LoVo (cell line): Measurements from ENCODE around the gene USP37.
"Not testable (repeated sequence)": the region's sequence is repeated elsewhere in the genome, so short reads cannot be mapped to it uniquely, and the experiment has no call there.

Experiments used
- DNase-seq: peaks from one replicate; pipeline ENCODE4 v3.0.0-alpha.2; 2016; ENCODE audit warnings: low spot score

USP37 gene

DNA sequence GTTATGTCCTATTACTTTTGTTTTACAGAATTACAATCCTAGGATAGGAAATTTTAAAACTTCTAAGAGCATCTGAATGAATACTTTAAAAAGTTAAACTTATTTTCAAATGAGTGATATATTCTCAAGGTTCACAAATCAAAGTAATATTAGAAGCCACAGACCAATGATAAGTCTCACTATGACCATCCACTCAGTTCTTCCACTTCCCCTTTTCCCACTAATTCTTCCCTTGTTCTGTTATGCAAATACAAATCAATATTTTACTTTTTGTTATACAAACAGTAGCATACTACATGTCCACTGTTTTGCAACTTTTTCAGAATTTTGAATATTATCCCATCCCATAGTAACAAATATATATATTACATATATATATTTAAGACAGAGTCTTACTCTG lies 20.2 kb downstream of the USP37 start:
- DNase-seq = no peak

DNA sequence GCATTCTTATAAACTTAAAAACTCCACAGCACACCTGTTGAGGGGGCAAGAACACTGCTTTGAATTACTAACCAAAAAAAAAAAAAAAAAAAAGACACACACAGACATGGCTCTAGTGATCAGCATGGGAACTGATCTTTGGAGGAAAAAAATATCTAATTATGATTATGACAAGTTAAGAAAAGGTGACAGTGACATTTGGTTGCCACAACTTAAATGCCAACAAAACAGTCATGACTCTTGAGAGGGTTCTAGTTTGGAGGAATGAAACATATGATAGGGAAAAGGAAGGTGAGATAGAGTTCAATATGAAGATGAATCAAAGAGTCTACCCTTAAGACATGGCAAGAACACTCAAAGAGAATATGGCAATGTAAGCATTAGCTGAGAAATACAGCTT lies 20.6 kb downstream of the USP37 start:
- DNase-seq = no peak

DNA sequence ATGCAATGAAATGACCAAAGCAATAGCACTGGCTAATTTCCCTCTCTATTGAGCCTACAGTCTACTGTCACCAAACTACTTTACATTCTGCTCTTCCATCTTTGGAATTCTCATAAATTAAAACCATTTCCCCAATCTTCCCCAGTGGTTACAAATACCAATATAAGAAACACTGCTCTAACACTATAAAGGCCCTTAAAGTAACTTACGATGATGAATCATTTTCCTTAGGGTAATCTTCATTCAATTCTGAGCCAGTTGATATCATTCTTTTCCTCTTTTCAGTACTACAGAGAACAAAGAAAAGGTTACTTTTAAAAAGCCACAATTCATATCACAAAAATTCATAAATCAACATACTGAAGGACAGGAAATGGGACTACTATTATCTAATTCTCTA lies 22.1 kb downstream of the USP37 start:
- DNase-seq = no peak

DNA sequence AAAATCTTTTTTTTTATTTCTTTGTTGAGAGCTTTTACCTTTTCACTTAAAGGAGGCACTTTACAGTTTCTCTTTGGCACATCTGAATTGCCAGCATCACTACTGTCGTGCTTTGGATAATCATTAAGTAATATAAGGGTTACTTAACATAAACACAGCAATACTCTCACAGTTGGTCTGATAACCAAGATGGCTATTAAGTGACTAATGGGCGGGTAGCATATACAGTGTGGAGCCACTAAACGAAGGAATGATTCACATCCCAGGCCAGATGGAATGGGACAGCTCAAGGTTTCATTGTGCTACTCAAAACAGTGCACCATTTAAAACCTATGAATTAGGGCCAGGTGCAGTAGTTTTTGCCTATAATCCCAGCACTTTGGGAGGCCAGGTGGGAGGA lies 28.1 kb downstream of the USP37 start:
- DNase-seq = no peak

DNA sequence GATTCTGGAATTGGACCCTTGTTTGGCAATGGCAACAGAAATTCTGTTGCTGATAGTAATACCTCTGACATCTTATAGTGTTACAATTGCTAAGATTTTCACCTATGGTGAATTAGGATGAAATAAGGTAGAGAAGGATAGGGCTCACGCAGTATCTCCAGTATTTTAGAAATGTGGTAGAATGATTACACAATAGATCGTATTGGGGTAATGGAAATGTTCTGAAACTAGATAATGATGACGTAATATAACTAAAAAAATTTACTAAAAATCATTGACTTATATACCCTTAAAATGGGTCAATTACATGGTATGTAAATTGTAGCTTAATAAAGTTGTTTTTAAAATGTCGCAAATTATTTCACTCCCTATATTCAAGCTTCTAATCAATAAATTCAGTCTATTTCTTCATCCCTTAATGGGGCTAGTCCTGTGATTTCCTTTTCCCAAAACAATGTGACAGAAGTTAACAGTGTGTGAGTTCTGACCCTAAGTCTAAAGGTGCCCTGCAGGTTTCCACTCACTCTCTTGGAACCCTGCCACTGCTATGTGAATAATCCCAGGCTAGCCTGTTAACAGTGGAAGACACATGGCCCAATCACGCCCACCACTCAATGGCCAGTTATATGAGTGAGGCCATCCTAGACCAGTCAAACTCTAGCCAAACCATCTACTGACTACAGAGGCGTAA lies 31.2 kb downstream of the USP37 start:
- no peak for DNase-seq

DNA sequence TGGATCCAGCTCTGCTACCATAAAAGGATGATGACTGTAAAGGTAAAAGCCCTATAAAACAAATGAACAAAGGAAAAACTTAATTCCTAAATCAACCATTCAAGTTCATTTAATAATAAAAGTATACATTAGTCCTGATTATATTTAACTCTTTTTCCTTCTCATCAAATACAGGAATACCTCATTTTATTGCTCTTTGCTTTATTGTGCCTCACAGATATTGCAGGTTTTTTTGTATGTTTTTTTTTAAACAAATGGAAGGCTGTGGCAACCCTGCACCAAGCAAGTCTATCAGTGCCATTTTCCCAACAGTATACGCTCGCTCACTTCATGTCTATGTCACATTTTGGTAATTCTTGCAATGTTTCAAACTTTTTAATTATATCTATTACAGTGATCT lies 38.2 kb downstream of the USP37 start:
- DNase-seq = no peak

DNA sequence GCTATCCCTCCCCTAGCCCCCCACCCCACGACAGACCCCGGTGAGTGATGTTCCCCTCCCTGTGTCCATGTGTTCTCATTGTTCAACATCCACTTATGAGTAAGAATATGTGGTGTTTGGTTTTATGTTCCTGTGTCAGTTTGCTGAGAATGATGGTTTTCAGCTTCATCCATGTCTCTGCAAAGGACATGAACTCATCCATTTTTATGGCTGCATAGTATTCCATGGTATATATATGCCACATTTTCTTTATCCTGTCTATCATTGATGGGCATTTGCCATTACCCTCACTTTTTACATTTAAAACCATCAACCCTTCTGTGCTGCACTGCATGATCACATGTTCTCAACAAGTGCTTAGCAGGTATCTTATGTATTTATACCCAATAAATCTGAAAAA lies 39.7 kb downstream of the USP37 start:
- DNase-seq = not testable (repeated sequence)

DNA sequence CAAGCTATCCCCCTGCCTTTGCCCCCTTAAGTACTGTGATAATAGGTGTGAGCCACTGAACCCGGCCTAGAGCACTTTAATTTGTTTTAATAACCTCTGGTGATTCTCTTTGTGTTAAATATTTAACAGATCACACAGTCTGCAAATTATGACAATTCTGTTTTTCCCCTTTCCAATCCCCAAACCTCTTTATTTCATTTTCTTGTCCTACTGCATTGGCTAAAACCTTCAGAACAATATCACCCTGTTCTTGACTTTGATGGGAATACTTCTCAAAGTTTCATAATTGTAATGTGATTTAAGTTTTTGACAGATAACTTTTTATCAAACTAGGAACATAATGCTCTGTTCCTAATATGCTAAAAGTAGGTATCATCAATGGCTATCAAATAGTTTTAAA lies 44.5 kb downstream of the USP37 start:
- no peak for DNase-seq

DNA sequence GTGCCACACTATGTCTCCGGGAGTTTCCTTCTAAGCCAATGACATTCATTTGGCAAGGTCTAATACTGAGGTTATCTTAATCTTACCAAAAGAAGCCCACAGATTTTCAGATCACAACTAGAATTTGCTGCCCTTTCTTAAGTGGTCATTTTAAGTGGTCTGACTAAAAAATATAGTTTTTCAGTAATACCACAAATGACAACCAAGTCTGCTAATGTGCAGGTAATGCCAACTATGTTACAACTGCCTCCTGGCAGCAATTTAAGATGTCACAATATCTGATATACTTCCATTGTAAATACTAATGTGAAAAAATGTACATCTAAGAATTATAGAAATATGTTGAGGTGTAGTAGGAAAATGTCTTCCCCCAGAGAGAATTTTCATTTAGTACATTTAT lies 49.3 kb downstream of the USP37 start:
- no peak for DNase-seq

DNA sequence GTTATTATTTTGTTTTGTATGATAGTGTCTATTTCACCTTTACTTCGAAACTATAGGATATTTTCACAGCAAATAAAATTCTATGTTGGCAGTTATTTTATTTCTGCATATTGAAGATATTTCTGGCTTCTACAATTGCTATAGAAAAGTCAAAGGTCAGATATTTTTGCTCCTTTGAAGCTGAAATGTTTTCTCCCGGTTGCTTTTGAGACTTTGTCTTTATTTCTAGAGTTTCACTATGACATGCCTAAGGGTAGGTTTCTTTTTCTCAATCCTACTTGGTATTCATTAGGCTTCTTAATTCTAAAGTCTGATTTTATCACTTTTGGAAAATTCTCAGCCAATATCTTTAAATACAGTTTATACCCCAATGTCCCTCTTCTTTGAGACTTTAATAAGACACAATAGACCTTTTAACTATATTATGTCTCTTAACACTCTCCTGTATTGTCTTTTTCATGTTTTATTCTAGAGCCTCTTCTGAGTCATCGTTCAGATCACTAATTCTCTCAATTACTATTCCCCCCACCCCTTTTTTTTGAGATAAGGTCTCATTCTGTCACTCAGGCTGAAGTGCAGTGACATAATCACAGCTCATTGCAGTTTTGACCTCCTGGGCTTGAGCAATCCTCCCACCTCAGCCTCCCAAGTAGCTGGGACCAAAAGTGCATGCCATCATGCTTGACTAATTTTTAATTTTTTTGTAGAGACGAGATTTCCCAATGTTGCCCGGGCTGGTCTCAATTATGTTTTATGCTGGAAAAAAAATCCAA lies 50.5 kb downstream of the USP37 start:
- DNase-seq = no peak

DNA sequence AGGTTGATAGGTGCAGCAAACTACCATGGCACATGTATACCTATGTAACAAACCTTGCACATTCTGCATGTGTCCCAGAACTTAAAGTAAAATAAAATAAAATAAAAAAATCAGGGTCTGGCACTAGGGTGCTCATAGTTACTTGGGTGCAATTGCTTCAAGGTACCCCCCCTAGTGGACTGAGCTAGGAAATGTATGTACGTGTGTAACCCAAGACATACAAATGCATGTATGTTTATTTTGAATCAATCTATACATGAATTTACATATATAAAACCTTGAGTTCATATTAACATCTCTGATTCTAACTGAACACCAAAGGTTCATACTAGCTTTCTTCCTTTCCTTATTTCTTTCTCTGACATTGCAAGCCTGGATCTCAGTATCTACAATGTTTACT lies 51.5 kb downstream of the USP37 start:
- DNase-seq = no peak

DNA sequence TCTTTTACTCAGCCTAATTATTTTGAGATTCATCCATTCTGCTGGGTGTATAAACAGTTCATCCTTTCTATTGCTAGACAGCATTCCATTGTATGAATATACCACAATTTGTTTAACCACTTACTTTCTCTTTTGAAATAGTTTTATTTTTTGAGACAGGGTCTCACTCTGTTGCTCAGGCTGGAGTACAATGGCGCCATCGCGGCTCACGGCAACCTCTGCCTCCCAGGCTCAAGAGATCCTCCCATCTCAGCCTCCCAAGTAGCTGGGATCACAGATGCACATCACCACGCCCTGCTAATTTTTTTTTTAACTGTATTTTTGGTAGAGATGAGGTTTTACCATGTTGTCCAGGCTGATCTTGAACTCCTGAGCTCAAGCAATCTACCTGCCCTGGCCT lies 54.5 kb downstream of the USP37 start:
- DNase-seq = no peak

DNA sequence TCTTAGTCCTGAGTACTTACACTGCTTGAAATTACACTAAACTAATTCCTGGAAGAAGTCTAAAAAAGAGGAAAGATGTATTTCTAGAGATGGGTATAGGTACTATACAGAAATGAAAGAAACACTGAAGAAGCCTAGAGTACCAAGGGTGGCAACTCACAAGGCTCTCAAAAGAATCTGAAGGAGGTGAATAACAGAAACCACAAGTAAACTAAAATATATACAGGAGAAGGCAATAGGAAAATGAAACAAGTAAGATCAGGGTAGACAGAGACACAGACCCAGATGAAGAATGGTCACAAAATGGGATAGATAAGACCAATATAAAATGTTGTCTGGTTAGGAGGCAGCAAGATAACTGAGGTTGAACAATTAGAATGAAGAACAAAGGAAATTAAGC lies 59.9 kb downstream of the USP37 start:
- no peak for DNase-seq

DNA sequence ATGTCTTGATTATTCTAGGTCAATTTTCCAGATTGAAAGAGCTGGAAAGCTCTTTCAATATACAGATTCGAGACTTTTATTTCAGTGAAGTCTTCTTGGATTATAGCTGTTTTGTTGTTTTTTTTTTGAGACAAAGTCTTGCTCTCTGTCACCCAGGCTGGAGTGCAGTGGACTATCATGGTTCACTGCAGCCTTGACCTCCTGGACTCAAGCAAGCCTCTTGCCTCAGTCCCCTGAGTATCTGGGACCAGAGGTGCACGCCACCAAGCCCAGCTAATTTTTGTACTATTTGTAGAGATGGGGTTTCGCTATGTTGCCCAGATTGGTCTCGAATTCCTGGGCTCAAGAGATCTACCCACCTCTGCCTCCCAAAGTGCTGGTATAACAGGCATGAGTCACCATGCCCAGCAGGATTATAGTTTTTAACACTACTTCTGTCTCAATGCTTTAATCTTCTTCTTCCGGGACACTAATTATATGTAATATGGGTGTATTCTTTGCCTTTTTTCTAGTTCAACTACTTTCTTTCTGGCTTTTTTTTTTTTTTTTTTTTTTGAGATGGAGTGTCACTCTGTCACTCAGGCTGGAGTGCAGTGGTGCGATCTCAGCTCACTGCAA lies 62.3 kb downstream of the USP37 start:
- no peak for DNase-seq

DNA sequence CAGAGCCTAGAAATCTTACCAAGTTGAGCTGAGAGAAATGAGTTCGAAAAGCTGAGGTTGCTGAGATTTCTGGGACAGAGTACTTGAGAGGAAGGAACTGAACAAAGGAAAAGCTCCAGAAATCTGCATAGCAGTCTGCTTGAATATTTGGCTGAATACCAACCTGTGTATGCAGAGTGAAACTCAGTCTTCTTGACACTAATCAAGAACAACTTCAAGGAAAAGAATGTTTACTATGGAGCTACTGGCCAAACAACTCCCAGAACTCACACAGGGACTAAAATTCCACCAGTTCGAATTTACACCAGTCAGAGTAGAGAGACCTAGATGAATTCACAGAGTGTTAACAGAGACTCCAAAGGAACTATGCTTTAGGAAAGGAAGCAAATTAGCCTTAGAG lies 66.5 kb downstream of the USP37 start:
- no peak for DNase-seq

DNA sequence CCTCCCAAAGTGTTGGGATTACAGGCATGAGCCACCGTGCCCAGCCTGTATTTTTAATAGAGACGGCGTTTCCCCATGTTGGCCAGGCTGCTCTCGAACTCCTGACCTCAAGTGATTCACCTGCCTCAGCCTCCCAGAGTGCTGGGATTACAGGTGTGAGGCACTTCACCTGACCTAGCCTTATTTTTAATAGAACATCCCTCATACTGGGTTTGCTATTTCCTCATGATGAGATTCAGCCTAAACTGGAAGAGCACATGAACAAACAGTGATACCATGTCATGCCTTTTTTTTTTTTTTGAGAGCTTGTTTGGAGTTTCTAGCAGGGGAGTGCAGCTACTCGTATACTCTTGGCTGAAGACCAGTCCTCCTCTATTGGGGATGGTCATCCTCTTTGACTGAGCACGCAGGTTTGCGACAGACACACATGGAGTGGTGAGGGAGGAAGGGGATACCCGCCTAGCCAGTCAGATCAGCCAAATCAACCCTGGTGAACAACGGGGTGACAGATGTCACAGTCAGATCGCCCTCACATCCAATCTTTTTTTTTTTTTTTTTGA lies 67.6 kb downstream of the USP37 start:
- no peak for DNase-seq

DNA sequence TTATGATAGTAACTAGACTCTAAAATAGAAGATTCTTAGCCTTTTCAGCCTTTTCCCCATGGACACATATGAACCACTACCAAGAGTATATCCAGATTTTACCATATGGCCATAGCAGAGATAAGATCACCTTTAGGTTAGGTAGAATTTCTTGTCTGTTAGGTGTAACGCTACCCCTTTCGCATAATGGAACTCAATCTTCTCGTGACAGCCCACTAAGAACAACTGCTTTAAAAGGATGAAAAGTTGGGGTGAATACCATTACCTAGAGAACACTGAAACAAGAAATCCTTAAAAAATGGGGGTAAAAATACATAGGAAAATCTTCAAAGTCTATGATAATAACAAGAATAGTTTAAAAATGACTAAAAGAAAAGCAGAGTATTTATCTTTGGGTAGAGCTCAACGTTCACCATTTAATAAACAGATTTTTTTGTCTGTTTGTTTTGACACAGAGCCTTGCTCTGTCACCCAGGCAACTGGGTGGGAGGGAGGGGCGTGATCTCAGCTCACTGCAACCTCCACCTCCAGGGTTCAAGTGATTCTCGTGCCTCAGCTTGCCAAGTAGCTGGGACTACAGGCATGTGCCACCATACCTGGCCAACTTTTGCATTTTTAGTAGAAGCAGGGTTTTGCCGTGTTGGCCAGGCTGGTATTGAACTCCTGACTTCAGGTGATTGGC lies 82.0 kb downstream of the USP37 start:
- DNase-seq = no peak

DNA sequence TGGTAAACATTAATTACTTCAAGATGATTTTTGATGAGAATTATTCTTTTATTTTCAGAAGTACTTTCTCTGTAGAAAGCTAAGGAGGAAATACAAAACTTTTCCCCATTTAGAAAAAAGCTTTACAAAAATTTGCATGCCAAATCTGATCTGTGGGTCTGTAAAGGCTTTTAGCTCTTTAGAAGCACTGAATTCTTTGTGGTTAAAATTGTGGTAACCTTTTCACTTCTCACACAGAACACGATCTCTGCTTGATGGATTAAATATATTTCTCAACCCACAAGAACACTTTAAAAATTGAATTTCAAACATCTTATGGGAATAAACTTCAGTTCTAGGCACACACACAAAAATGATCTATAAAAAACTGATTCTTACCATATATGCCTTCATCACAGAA lies 85.5 kb downstream of the USP37 start:
- DNase-seq = no peak

DNA sequence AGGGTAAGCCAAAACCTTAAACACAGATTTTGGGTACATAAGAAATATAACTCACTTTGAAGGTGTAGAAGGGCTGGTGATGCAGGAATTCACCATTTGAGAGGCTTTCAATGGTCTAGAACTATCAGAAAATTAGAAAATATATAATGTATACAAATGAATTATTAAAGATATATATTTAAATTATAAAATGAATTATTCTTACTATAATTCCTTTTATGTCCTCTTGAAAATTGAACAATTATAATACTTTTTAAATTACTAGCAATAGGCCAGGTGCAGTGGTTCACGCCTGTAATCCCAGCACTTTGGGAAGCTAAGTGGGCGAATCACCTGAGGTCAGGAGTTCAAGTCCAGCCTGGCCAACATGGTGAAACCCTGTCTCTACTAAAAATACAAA lies 88.6 kb downstream of the USP37 start:
- DNase-seq = no peak

DNA sequence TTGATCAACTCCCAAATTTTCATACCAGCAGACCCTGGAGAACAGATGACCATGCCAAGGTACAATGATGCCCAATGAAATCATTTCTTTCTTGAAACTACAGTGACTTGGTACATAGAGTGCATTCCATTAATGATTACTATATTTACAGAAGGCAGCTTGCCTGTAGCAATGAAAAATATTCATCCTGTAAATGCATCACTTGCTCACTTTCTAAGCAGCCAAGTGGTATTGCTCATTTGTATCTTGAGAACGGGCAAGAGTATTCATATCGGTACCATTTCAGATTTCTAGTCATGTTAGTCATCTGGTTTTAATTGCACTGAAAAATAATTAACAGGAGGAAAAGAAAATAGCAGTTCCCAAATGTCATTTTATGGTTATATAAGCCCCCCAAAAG lies 89.6 kb downstream of the USP37 start:
- no peak for DNase-seq

DNA sequence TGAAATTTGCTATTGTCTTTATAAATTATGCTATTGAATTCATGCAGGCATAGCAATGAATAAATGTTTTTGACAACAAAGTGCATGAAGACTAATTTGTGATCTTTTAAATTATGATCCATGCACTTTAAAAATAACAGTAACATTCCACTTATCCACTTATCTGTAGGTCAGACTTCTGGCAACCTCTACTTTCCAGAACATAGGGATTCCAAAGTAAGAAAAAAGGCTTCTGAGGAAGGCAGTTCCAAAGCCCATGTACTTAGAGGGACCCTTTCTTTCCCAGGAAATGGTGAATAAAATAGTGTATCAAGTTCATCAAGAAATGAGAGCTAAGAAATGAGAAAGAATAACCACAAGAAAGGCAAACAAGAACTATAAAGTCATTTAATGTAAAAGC lies 90.9 kb downstream of the USP37 start:
- no peak for DNase-seq

DNA sequence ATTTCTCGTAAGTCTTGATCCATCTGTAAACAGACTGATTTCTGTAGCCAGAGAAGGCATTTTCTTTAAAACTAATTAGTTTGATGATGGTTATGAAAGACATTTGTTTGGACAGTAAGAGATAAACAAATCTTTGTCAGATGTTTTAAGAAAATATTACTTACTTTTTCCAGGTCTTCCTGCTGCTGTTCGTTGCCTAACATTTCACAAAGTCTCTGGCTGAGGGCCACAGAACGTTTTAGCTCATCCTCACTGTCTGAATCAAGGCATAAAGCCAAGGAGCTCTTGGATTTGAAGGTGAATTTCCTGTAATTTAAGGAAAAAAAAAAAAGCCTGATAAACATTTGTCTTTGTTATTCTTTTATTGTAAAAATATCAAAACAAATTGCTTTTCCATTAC lies 91.5 kb downstream of the USP37 start:
- DNase-seq = no peak

DNA sequence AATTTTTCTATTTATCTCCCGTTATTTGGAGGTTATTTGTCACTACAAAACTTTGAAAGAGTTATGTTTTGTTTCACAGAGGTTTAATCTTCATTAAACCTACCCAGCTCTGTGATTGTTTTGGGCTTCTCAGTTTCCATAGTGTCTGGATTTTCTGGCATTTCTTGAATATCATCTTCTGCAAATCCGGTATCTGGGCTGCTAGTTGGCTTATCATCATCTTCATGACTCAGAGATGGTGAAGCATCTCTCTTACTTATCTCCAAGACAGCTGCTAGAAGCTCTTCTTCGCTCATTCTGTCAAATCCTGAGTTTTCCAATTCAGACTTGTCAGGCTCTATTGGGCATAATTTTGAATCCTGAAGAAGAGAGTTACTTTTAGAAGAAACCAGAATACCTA lies 93.6 kb downstream of the USP37 start:
- DNase-seq = no peak
